Vagina (tissue), 2 donors: ENCODE data around the gene PCGF3.

Experiments used
- CTCF ChIP-seq, 3 experiments: fragments of 450-650 bp in 2 of 3; fragments of 200-600 bp in 1 of 3; sonication (generic) in 1 of 3; IDR thresholded peaks; one replicate each; pipeline ENCODE4 v1.5.1; 2017 to 2019; ENCODE audit warnings: antibody characterized with exemption in 3 of 3, mild to moderate bottlenecking in 2 of 3, moderate library complexity in 2 of 3
- POLR2A ChIP-seq, 2 donors: fragments of 450-650 bp; IDR thresholded peaks; one replicate each; pipeline ENCODE4 v1.6.1; 2017; ENCODE audit warnings: antibody characterized with exemption in 2 of 2, mild to moderate bottlenecking in 2 of 2, moderate library complexity in 2 of 2

GRCh38 chr4:742096-742741 lies 36.6 kb downstream of the PCGF3 start:
- TF ChIP-seq CTCF (IDR thresholded peaks at IDR 0.05) (no peak), POLR2A (IDR thresholded peaks at IDR 0.05) (no peak)
